KG1 (cell line): Measurements from ENCODE around the gene SULT1C2.
"Not testable (repeated sequence)": the region's sequence is repeated elsewhere in the genome, so short reads cannot be mapped to it uniquely, and the experiment has no call there.

Experiments
- DNase-seq: peaks from one replicate; lab custom pipeline; 2025; lab: John Stamatoyannopoulos, UW

SULT1C2 gene

DNA sequence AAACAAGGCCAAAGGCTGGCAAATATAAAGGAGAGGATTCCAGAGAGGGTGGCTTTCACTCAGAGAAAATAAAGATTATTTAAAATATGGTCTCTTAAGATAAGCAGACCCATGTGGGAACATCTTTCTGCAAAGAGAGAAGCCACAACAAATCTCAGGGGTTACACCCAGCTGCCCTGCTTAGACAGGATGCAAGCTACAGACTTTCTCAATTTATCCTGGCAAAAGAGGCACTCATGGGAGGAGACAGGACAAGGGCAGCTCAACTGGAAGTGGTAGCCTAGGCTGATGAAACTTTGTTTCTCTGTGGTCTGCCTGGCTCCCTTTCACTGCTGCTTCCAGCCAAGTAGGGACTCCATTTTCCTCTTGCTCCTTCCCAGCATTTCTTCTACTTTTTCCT lies 63.2 kb downstream of the SULT1C2 start:
- no peak for DNase-seq

DNA sequence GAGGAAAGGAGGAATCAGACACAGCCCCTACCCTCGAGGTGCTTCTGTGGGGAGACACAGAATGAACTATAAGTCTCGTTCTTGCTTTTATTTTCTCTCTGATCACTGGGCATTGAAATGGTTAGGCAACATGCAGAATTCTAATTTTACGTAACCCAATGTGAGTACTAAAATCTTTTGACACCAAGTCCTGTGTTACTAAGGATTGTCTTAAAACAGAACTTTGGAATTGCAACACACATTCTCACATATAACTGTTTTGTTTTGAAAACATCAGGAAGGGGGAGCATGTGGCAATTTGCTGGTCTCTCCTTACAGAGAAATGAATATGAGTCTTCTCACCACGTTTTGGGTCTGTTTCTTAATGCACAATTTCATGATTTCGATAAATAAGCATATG lies 65.4 kb downstream of the SULT1C2 start:
- DNase-seq: no peak

DNA sequence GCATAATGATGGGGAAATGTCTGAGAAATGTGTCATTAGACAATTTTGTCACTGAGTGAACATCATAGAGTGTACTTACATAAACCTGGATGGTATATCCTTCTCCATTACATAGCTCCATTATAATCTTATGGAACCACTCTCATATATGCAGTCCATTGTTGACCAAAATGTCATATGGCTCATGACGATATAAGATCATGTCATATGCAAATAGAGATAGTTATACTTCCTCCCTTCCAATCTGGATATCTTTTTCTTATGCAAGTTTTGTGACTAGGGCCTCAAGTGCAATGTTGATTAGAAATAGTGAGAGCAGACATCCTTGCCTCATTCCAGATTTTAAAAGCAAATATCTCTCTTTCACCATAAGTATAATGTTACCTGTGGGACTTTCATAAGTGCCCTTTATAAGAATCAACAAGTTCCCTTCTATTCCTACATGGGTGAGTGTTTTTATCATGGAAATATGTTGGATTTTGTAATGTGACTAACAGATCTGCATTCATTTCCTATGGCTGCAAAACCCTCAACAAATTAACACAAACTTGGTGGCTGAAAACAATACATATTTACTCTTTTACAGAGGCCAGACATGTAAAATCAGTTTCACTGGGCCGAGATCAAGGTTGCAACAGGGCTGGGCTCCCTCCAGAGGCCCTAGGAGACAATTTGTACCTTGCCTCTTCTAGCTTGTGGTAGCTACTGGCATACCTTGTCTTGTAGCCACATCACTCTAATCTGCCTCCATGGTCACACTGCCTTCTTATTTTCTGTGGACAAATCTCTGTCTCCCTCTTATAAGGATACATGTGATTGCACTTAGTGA lies 67.4 kb downstream of the SULT1C2 start:
- no peak for DNase-seq

DNA sequence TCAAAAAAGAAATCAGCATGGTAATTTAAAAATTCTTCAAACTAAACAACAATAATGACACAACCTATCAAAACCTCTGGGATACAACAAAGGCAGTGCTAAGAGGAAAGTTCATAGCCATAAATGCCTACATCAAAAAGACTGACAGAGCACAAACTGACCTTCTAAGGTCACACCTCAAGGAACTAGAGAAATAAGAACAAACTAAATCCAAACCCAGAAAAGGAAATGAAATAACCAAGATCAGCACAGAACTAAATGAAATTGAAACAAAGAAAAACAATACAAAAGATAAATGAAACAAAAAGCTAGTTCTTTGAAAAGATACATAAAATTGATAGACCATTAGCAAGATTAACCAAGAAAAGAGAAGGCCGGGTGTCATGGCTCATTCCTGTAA lies 70.6 kb downstream of the SULT1C2 start:
- DNase-seq: not testable (repeated sequence)
